ENCODE measurements around the gene MYADML2.

Gene MYADML2

GRCh38 chr17:81978524-81979298, 31.7 kb upstream of the MYADML2 start:
- DNase-seq, result no peak

GRCh38 chr17:81977211-81977808, 30.3 kb upstream of the MYADML2 start, which contains the start of gene ASPSCR1:
Gene ASPSCR1, plus strand, starts transcription at chr17:81977629. Its CDS starts 18 bp downstream, at chr17:81977647.
- DNase-seq, result peak; percentile 85 to 88

GRCh38 chr17:81976332-81977210, 29.5 kb upstream of the MYADML2 start:
- peak; percentile 29 to 30 for DNase-seq

- no peak for DNase-seq
These were observed 26.4 kb upstream of the MYADML2 start for GRCh38 chr17:81973432-81973831.

- no peak for DNase-seq
These were observed 22.1 kb upstream of the MYADML2 start for GRCh38 chr17:81968850-81969812.

DNA sequence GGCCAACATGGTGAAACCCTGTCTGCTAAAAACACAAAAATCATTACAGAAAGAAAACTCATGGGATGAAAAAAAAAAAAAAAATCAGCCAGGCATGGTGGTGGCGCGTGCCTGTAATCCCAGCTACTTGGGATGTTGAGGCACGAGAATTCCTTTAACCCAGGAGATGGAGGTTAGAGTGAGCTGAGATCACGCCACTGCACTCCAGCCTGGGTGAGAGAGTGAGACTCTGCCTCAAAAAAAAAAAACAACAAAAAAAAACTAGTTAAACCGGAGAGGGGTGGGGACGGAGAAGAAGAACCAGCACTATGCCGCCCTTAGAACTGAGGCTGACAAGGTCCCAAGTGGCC, 21.3 kb upstream of the MYADML2 start:
- no peak for DNase-seq

DNA sequence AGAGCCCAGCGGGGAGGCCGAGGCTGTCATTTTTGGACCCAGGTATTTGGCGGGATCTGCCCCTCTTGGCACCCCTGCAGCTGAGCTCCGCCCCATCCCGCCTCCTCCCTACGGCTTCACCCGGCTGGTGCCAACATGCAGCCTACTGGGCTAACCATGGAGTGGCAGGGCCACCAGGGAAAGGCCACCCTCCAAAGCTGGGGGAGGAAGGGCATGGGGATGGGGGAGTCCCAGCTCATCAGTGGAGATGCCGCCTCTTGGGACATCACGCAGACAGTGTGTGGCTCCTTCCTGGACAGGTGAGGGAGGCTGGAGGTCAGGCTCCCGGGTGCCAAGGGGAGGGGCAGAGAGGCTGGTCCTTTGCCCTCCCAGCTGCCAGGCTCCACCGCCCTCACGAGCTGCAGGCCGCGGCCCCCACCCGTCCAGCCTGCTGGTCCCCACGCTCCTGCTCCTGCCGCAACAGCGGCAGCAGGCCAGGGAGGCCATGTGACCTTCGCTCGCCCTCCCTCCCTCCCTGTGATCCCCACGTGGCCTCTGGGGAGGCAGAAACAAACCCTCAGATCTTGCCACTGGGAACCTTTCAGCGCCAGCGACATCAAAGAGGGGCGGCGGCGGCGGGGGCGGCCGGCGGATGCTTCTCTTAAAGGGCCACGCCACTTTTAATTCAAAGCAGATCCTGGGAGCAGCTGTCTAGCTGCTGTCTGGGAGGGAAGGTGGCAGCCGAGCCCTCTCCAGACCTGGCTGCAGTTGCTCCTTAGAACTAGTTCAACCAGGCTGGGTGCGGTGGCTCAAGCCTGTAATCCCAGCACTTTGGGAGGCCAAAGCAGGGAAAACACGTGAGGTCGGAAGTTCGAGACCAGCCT, 20.7 kb upstream of the MYADML2 start:
- peak; percentile 90 for DNase-seq

- no peak for DNase-seq
These were observed 20.2 kb upstream of the MYADML2 start for GRCh38 chr17:81967244-81967532.

- DNase-seq, result no peak
These were observed 19.6 kb upstream of the MYADML2 start for GRCh38 chr17:81966343-81967243.

- no peak for DNase-seq
These were observed 17.2 kb upstream of the MYADML2 start for GRCh38 chr17:81964081-81964849.

DNA sequence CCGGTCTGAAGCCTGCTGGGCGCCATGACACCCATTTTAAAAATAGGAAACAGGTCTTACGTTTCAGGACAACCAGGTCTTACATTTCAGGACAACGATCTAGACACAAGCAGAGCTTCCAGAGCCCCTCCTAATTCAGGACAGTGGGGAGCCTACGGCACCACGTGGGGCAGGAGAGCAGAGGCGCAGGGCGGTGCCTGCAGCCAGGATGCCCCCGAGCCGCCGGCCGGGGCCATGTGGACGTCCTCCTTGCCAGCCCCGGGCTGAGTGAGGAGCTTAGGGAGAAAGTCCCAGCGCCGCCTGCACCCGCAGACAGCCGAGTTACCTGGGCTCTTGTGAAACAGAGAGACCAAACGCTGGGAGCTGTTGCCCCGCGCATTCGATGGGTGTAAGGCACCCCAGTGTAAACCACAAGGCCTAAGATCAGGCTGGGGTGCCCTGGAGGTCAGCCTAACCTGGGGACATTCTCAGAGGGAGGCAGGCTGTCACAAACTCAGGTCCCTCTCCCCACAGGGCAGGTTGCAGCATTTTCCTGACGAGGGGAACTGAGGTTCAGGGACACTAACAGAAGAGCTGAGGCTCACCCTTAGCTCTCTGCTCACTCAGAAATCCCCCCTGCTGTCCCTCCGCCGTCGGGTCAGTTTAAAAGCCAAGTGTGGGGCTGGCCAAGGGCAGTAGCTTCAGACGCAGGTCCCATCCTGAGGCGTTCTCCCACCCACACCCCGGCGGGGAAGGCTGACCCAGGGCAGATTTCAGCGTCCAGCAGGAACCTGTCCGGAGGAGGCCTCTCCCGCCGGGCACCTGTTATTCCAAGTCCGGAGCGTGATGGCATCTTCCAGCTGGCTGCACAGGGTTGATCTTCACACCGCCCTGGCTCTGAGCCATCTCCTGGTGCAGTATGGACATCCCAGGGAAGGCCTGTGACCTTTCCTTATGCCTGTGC, 15.7 kb upstream of the MYADML2 start:
- no peak for DNase-seq

DNA sequence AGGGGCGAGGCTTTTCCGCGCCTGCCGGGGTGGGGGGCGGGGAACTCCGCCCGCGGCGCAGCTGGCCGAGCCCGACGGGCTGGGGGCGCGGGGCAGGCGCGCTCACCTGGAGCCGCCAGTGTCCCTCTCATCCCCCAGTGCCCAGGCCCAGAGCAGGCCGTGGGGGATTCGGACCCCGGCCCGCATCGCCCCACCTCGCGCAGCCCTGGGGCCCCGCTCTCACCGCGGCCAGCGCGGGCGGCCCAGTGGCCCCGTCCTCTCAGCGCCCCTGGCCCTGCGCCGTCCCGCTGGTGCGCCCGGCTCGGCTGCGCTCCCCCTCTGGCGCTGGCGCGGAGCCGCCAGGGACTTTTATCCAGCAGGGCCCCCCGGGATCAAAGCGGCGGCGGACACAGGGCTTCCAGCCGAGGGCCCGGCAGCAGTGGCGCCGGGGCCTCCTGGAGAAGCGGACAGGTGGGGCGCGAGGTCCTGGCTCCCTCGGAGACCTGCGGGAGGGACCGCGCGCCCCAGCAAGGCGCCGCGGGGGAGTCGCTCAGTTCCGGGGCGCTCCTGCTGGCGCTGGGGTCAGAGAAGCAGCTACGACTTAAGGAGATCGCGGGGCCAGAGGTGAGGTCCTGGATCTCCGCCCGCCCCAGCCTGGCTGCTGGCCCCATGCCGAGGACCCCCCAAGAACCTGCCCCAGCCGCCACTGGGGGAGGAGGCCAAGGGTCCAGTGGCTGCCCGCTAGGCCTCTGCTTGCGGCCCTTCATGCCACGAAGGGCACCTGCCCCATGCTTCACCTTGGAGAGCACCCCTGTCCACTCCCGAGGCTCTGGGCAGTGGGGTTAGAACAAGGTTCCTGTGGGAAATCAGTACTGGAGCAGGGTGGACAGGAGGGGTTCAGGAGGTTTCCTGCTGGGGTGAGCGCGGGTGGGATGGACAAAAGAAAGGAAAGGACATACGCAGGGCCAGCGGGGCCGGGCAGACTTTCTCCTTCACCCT, 14.8 kb upstream of the MYADML2 start:
- no peak for DNase-seq

DNA sequence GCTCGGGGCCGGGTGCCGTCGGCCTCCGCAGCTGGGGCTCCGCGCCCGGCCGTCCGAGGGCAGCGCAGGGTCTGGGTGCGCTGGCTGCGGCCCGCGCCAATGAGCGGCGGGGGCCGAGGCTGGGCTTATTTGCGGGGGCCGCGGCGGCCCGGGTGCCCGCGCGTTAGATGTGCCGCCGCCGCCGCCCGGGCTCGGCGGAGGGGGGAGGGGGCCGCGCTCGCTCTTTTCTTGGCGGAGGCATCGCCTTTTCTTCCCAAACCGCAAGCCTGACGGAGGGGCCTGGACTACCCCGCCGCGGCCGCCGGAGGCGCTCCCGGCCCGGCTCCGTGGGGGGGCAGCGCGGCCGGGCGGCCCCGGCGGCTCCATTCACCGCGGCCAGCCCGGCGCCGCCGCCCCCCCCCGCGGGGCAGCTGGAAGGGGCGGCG, 14.1 kb upstream of the MYADML2 start, which contains the start of gene NOTUM:
NOTUM (minus strand) TSS at position 101 of the 425 bp plus-strand sequence. CDS start 278 bp downstream, outside the sequence.
- DNase-seq, result no peak

DNA sequence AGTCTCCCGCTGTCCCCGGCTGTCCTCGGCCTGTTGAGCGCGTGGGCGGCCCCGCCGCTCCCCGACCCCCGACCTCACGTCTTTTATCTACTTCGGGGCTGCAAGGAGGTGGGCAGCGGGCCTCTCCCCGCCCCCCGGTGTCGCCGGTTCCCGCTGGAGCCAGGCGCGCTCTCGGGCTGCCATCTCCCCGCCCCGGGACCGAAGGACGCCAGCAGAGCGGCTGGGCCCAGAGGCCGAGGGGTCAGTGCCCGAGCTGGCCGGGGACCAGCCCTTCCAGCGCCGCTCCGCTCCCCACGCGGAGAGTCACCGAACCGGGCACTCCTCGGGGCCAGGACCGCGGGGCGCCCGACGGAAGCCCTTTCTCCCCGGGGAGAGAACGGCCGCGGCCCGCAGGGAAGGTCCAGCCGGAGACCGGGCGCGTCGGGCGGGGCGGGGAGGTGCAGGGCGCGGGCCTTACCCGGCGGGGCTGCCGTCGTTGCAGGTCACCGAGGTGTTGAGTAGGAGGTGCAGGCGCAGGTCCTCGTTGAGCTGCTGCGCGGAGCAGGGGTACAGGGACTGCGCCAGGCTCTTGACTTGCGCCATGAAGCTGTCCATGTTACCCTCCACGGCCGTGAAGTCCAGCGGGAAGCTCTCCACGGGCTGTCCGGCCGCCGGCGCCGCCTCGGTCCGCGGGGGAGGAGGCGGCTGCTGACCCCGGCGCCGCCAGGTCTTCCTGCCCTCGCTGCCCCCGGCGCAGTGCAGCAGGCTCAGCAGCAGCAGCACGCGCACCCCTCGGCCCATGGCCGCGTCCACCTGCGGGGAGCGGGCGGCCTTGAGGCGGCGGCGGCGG, 13.3 kb upstream of the MYADML2 start:
- no peak for DNase-seq

GRCh38 chr17:81959362-81960129, 12.5 kb upstream of the MYADML2 start:
- peak; percentile 77 to 80 for DNase-seq
